ENCODE results near the gene NTN5. TPM values are rescaled to one million over a fixed set of nuclear protein-coding genes. Genes with fewer than 3 reads are reported as not detected.

The NTN5 gene
- total RNA-seq, 1 experiment from 2014 or later: not detected

DNA sequence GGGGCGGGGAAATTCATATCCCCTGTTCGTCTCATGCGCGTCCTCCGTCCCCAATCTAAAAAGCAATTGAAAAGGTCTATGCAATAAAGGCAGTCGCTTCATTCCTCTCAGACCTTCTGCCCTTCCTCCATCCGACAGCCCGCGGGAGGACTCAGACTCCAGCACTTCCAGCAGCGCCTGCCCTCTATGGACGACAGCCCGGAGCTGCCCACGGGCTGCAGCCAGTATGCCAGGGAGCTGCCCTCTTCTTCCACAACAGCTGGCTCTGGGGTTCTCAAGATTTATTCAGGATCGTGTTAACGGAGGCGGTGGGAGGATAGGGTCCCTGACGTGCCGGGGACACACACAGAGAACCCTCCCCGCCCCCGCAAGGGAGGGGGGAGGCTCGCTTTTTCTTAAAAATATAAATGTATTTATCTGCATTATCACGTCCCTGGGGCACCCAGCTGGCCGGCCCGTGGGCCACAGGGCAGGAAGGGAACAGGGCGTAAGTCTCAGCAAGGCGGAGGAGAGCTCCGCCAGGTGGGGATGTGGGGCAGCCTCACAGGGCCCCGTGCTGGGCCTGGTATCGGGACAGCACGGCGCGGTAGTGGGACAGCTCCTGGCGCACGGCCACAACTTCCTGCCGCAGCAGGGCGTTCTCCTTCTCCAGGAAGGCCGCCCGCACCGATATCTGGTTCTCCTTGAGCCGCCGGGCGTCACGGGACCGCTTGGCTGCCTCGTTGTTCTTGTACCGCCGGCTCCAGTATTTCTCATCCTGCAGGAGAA, 42.3 kb downstream of the NTN5 start:
- POLR2A ChIA-PET (ENCODE audit: low non-redundant PET): interaction anchor here (0.6 to 1.9 kb wide), 2 partner anchors 11 to 165 kb away, joined by 6 to 10 read pairs; partner anchors contain the start of genes RPL18 and SPHK2

GRCh38 chr19:48629599-48630295, 43.1 kb downstream of the NTN5 start:
- Histone ChIP-seq H3K4me3 (ENCODE audit: low read depth, low read length, poor library complexity, severe bottlenecking) (peak overlapping the region; percentile 22), H3K27me3 (replicated peaks; ENCODE audit: insufficient read depth, low read depth, low read length, poor library complexity) (no peaks in the 10 kb centered on the region), H3K36me3 (ENCODE audit: insufficient read depth, low read length, poor library complexity, severe bottlenecking) (peaks cover 19% of the 10 kb centered on the region), H3K9me3 (ENCODE audit: low read depth, low read length, poor library complexity, severe bottlenecking) (no peaks in the 10 kb centered on the region), H3K4me1 (ENCODE audit: insufficient read depth, low read length, poor library complexity, severe bottlenecking) (peaks cover 40% of the 10 kb centered on the region), H3K27ac (ENCODE audit: low read depth, low read length, poor library complexity, severe bottlenecking) (peak overlapping the region; percentile 88)
- BruUV-seq (replicated peaks): no TSS peak
- TF ChIP-seq, protein P1, sequence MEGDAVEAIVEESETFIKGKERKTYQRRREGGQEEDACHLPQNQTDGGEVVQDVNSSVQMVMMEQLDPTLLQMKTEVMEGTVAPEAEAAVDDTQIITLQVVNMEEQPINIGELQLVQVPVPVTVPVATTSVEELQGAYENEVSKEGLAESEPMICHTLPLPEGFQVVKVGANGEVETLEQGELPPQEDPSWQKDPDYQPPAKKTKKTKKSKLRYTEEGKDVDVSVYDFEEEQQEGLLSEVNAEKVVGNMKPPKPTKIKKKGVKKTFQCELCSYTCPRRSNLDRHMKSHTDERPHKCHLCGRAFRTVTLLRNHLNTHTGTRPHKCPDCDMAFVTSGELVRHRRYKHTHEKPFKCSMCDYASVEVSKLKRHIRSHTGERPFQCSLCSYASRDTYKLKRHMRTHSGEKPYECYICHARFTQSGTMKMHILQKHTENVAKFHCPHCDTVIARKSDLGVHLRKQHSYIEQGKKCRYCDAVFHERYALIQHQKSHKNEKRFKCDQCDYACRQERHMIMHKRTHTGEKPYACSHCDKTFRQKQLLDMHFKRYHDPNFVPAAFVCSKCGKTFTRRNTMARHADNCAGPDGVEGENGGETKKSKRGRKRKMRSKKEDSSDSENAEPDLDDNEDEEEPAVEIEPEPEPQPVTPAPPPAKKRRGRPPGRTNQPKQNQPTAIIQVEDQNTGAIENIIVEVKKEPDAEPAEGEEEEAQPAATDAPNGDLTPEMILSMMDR (conservative IDR thresholded peaks at IDR 0.05; ENCODE audit: low read depth, low read length): no peak
- TF ChIP-seq EZH2 (IDR thresholded peaks at IDR 0.05; ENCODE audit: borderline replicate concordance, low read depth, low read length, poor library complexity, severe bottlenecking): no peak
- ChIA-PET POLR2A (ENCODE audit: low non-redundant PET) (interaction anchor here (1.9 kb wide), 1 partner anchor 11 kb away, joined by 10 read pairs; the partner anchor contains the start of genes RPL18 and SPHK2), CTCF (no interaction called here)
- intact Hi-C loops (cut with micrococcal nuclease; ENCODE audit: unreplicated experiment): no loop called here
- DNase-seq (ENCODE audit: low spot score): peak; percentile 90

More for the DNA sequence above, 42.3 kb downstream of the NTN5 start:
- H3K36me3 ChIP-seq (ENCODE audit: insufficient read depth, low read length, poor library complexity, severe bottlenecking): peaks cover 19% of the 10 kb centered on the region
- intact Hi-C loops (cut with micrococcal nuclease; ENCODE audit: unreplicated experiment): no loop called here
- peak overlapping the region; percentile 22 for H3K4me3 ChIP-seq (ENCODE audit: low read depth, low read length, poor library complexity, severe bottlenecking)
- TF ChIP-seq EZH2 (IDR thresholded peaks at IDR 0.05; ENCODE audit: borderline replicate concordance, low read depth, low read length, poor library complexity, severe bottlenecking): no peak
- TF ChIP-seq, protein P1 (conservative IDR thresholded peaks at IDR 0.05; ENCODE audit: low read depth, low read length): peak; percentile 52
- no TSS peak for BruUV-seq (replicated peaks)
- DNase-seq (ENCODE audit: low spot score): peak; percentile 94
- peak overlapping the region; percentile 88 for H3K27ac ChIP-seq (ENCODE audit: low read depth, low read length, poor library complexity, severe bottlenecking)
- no peaks in the 10 kb centered on the region for H3K27me3 ChIP-seq (replicated peaks; ENCODE audit: insufficient read depth, low read depth, low read length, poor library complexity)
- H3K9me3 ChIP-seq (ENCODE audit: low read depth, low read length, poor library complexity, severe bottlenecking): no peaks in the 10 kb centered on the region
- peaks cover 45% of the 10 kb centered on the region for H3K4me1 ChIP-seq (ENCODE audit: insufficient read depth, low read length, poor library complexity, severe bottlenecking)
- CTCF ChIA-PET: interaction anchor here (0.5 kb wide), 1 partner anchor 158 kb away, joined by 3 read pairs; no protein-coding TSS in a partner anchor

GRCh38 chr19:48629297-48629598, 43.6 kb downstream of the NTN5 start:
- Histone ChIP-seq H3K4me3 (ENCODE audit: low read depth, low read length, poor library complexity, severe bottlenecking) (no peak overlapping the region), H3K27ac (ENCODE audit: low read depth, low read length, poor library complexity, severe bottlenecking) (peak overlapping the region; percentile 24), H3K36me3 (ENCODE audit: insufficient read depth, low read length, poor library complexity, severe bottlenecking) (peaks cover 19% of the 10 kb centered on the region), H3K27me3 (replicated peaks; ENCODE audit: insufficient read depth, low read depth, low read length, poor library complexity) (no peaks in the 10 kb centered on the region), H3K9me3 (ENCODE audit: low read depth, low read length, poor library complexity, severe bottlenecking) (no peaks in the 10 kb centered on the region), H3K4me1 (ENCODE audit: insufficient read depth, low read length, poor library complexity, severe bottlenecking) (peaks cover 36% of the 10 kb centered on the region)
- POLR2A ChIA-PET (ENCODE audit: low non-redundant PET): interaction anchor here (1.9 kb wide), 1 partner anchor 10 kb away, joined by 10 read pairs; the partner anchor contains the start of genes RPL18 and SPHK2
- intact Hi-C loops (cut with micrococcal nuclease; ENCODE audit: unreplicated experiment): no loop called here
- BruUV-seq (replicated peaks): no TSS peak
- TF ChIP-seq, protein P1 (conservative IDR thresholded peaks at IDR 0.05; ENCODE audit: low read depth, low read length): no peak
- TF ChIP-seq EZH2 (IDR thresholded peaks at IDR 0.05; ENCODE audit: borderline replicate concordance, low read depth, low read length, poor library complexity, severe bottlenecking): no peak
- CTCF ChIA-PET: no interaction called here
- DNase-seq (ENCODE audit: low spot score): no peak
